OCI-LY7 (cell line): ENCODE results near the gene TNRC6C. TPM values are rescaled to one million over a fixed set of nuclear protein-coding genes. Genes with fewer than 3 reads are reported as not detected.
A peak's percentile ranks its signal among the peaks of the same experiment; 100 is the strongest.

Experiments used
- BruUV-seq: library from RNA; stranded (reverse); fragments of 400-500 nt; replicated peaks from 2 replicates; lab custom pipeline; 2021; lab: Mats Ljungman, UMichigan
- CTCF ChIA-PET: fragments of 300-600 bp; sonication (Branson Sonifier 250); formaldehyde crosslinking; loops from one replicate; lab custom pipeline; 2022; ENCODE audit warnings: antibody characterized with exemption; ENCODE audit not compliant: unreplicated experiment; lab: Charles Lee
- POLR2A ChIA-PET: fragments of 300-600 bp; sonication (Branson Sonifier 250); formaldehyde crosslinking; loops from one replicate; lab custom pipeline; 2022; ENCODE audit warnings: antibody characterized with exemption; lab: Charles Lee
- DNase-seq: peaks from one replicate; pipeline ENCODE4 v3.0.0-alpha.2; 2015; ENCODE audit warnings: low spot score
- H2AFZ ChIP-seq: fragments of 200-600 bp; sonication (generic), shearing (Covaris generic); 2 replicates; pipeline ENCODE4 v1.6.1; 2014; ENCODE audit warnings: mild to moderate bottlenecking, antibody characterized with exemption, low read length, moderate library complexity
- H3K27ac ChIP-seq: fragments of 200-600 bp; sonication (generic); 2 replicates; pipeline ENCODE4 v1.5.1; 2014; ENCODE audit warnings: mixed run types, low read depth, mild to moderate bottlenecking, moderate library complexity, low read length, inconsistent platforms; ENCODE audit not compliant: poor library complexity, severe bottlenecking
- H3K36me3 ChIP-seq: fragments of 200-600 bp; sonication (generic); 2 replicates; pipeline ENCODE4 v1.6.1; 2014; ENCODE audit warnings: mild to moderate bottlenecking, antibody characterized with exemption, low read length, moderate library complexity, mixed read lengths; ENCODE audit not compliant: insufficient read depth
- H3K4me1 ChIP-seq: fragments of 200-600 bp; sonication (generic); 2 replicates; pipeline ENCODE4 v1.5.1; 2014; ENCODE audit warnings: mild to moderate bottlenecking, low read length; ENCODE audit not compliant: insufficient read depth, poor library complexity, severe bottlenecking
- H3K4me2 ChIP-seq: fragments of 200-600 bp; sonication (generic); 2 replicates; pipeline ENCODE4 v1.6.1; 2014; ENCODE audit warnings: mild to moderate bottlenecking, low read length
- H3K4me3 ChIP-seq: fragments of 200-600 bp; sonication (generic); 2 replicates; pipeline ENCODE4 v1.5.1; 2014; ENCODE audit warnings: mild to moderate bottlenecking, low read depth, low read length; ENCODE audit not compliant: poor library complexity, severe bottlenecking
- H3K79me2 ChIP-seq: fragments of 200-600 bp; sonication (generic); 2 replicates; pipeline ENCODE4 v1.6.1; 2016; ENCODE audit warnings: low read depth, mild to moderate bottlenecking, low read length, moderate library complexity, mixed read lengths; ENCODE audit not compliant: insufficient read depth
- H3K9me2 ChIP-seq: fragments of 200-600 bp; sonication (generic); 2 replicates; pipeline ENCODE4 v1.6.1; 2016; ENCODE audit warnings: mild to moderate bottlenecking, low read length, mixed read lengths; ENCODE audit not compliant: insufficient read depth
- H3K9me3 ChIP-seq: fragments of 200-600 bp; sonication (generic); 2 replicates; pipeline ENCODE4 v1.6.1; 2014; ENCODE audit warnings: mild to moderate bottlenecking, mixed run types, low read length, mixed read lengths
- H4K20me1 ChIP-seq: fragments of 200-600 bp; sonication (generic); 2 replicates; pipeline ENCODE4 v1.6.1; 2014; ENCODE audit warnings: mild to moderate bottlenecking, antibody characterized with exemption, low read length, moderate library complexity, mixed read lengths; ENCODE audit not compliant: insufficient read depth
- CTCF ChIP-seq: fragments of 200-600 bp; sonication (generic); conservative IDR thresholded peaks from 2 replicates; pipeline ENCODE4 v1.5.1; 2014; ENCODE audit warnings: mild to moderate bottlenecking, antibody characterized with exemption, low read length, moderate library complexity, mixed read lengths
- EZH2phosphoT487 ChIP-seq: fragments of 200-600 bp; sonication (generic); IDR thresholded peaks from 2 replicates; pipeline ENCODE4 v1.6.1; 2018; ENCODE audit warnings: low read depth, borderline replicate concordance, mild to moderate bottlenecking, mixed run types, antibody characterized with exemption, low read length, moderate library complexity, mixed read lengths
- intact Hi-C: fragments of 100-400 bp; cut with micrococcal nuclease; formaldehyde crosslinking; loops from one replicate; pipeline ENCODE4 v1.10.0; 2022; ENCODE audit not compliant: unreplicated experiment
- total RNA-seq, 2 experiments: library from RNA; depleted of rRNA in 1 of 2; stranded (reverse); fragments of >200 nt in 1 of 2; shearing (Covaris generic) in 1 of 2; gene quantifications; 2 replicates each; pipeline ENCODE4 v1.2.3, GENCODE V29; 2014 to 2022

TNRC6C gene
- total RNA-seq, 2 experiments from 2014 or later, result 8.5 to 25.2 TPM

- H3K9me3 ChIP-seq, result no peaks in the 10 kb centered on the region
- no peak overlapping the region for H2AFZ ChIP-seq
- peaks cover under 1% of the 10 kb centered on the region; the same call in 1 of the 2 replicates for H4K20me1 ChIP-seq
- ChIA-PET CTCF (interaction anchor here (0.6 kb wide), 1 partner anchor 14 kb away, joined by 3 read pairs; no protein-coding TSS in a partner anchor), POLR2A (no interaction called here)
- no peak for DNase-seq
- H3K79me2 ChIP-seq, result no peaks in the 10 kb centered on the region
- H3K36me3 ChIP-seq, result no peaks in the 10 kb centered on the region
- no peak overlapping the region for H3K4me3 ChIP-seq
- H3K9me2 ChIP-seq, result no peaks in the 10 kb centered on the region
- TF ChIP-seq EZH2phosphoT487 (no peak), CTCF (no peak)
- no peak overlapping the region for H3K4me2 ChIP-seq
- BruUV-seq, result no TSS peak
- intact Hi-C loops, result loop anchor here (1.0 to 5.0 kb wide), 2 partner anchors 102 to 242 kb away; no protein-coding TSS in a partner anchor
- no peak overlapping the region for H3K27ac ChIP-seq
- H3K4me1 ChIP-seq, result no peaks in the 10 kb centered on the region
Observed at GRCh38 chr17:78014646-78015045, 56.1 kb downstream of the TNRC6C start.

- Histone ChIP-seq H3K4me1 (no peaks in the 10 kb centered on the region), H3K36me3 (no peaks in the 10 kb centered on the region), H2AFZ (no peak overlapping the region), H3K4me2 (no peak overlapping the region), H3K4me3 (no peak overlapping the region), H3K9me3 (no peaks in the 10 kb centered on the region), H3K27ac (no peak overlapping the region), H3K79me2 (no peaks in the 10 kb centered on the region), H3K9me2 (no peaks in the 10 kb centered on the region), H4K20me1 (peaks cover 7% of the 10 kb centered on the region; the same call in 1 of the 2 replicates)
- TF ChIP-seq CTCF (no peak), EZH2phosphoT487 (no peak)
- intact Hi-C loops, result no loop called here
- no peak for DNase-seq
- ChIA-PET CTCF (no interaction called here), POLR2A (interaction anchor here (0.6 to 1.8 kb wide), 2 partner anchors 12 to 473 kb away, joined by 3 to 6 read pairs; no protein-coding TSS in a partner anchor)
- BruUV-seq, result no TSS peak
Observed at GRCh38 chr17:78016852-78017251, 58.3 kb downstream of the TNRC6C start.

- Histone ChIP-seq H3K4me1 (no peaks in the 10 kb centered on the region), H3K79me2 (no peaks in the 10 kb centered on the region), H4K20me1 (peaks cover 7% of the 10 kb centered on the region; the same call in 1 of the 2 replicates), H3K4me3 (no peak overlapping the region), H3K36me3 (no peaks in the 10 kb centered on the region), H3K9me2 (no peaks in the 10 kb centered on the region), H3K4me2 (no peak overlapping the region), H3K27ac (no peak overlapping the region), H2AFZ (no peak overlapping the region), H3K9me3 (no peaks in the 10 kb centered on the region)
- TF ChIP-seq CTCF, result peak; percentile 96
- no peak for TF ChIP-seq EZH2phosphoT487
- CTCF ChIA-PET, result interaction anchor here (0.6 to 1.1 kb wide), 2 partner anchors 10 to 26 kb away, joined by 3 to 4 read pairs; no protein-coding TSS in a partner anchor
- intact Hi-C loops, result loop anchor here (2.0 kb wide), 1 partner anchor 231 kb away; no protein-coding TSS in a partner anchor
- POLR2A ChIA-PET, result interaction anchor here (0.8 to 0.9 kb wide), 3 partner anchors 10 to 54 kb away, joined by 3 to 4 read pairs (median 3); no protein-coding TSS in a partner anchor
- BruUV-seq, result no TSS peak
- DNase-seq, result peak; percentile 49
Observed at GRCh38 chr17:78019367-78019975, 61.0 kb downstream of the TNRC6C start.
